ENCODE results near the gene AGBL4. TPM values are rescaled to one million over a fixed set of nuclear protein-coding genes. Genes with fewer than 3 reads are reported as not detected.

AGBL4 gene
- total RNA-seq, 1 experiment from 2014 or later: not detected

- H3K9me3 ChIP-seq (ENCODE audit: control insufficient read depth in 1 of 2, insufficient read depth in 1 of 2, low read depth in 1 of 2, low read length in 2 of 2): no peaks in the 10 kb centered on the region
- ChIA-PET RAD21 (ENCODE audit: low non-redundant PET in 1 of 2, low total read pairs in 2 of 2, uncharacterized antibody in 2 of 2, unreplicated experiment in 2 of 2) (no interaction called here), CTCF (interaction anchor here (0.6 to 2.3 kb wide), 7 partner anchors 26 to 1760 kb away, joined by 3 to 21 read pairs (median 4); no protein-coding TSS in a partner anchor), POLR2A (no interaction called here)
- H3K9me2 ChIP-seq (ENCODE audit: insufficient read depth): no peaks in the 10 kb centered on the region
- no peaks in the 10 kb centered on the region for H3K4me1 ChIP-seq (ENCODE audit: control insufficient read depth in 1 of 2, insufficient read depth in 2 of 2, low read length in 2 of 2)
- H3K27ac ChIP-seq (ENCODE audit: low read depth, low read length): no peak overlapping the region
- peaks cover 40% of the 10 kb centered on the region for H3K27me3 ChIP-seq (ENCODE audit: insufficient read depth, low read length)
- no peaks in the 10 kb centered on the region for H3K79me2 ChIP-seq (ENCODE audit: insufficient read depth, low read length)
- ATAC-seq (peak; percentile 96), DNase-seq (ENCODE audit: low read depth, low spot score) (peak; percentile 35)
- no peak overlapping the region for H3K4me2 ChIP-seq (ENCODE audit: low read length)
- H3K36me3 ChIP-seq (ENCODE audit: control insufficient read depth in 1 of 2, insufficient read depth in 2 of 2, low read length in 2 of 2): no peaks in the 10 kb centered on the region
- BruUV-seq (replicated peaks): no TSS peak
- TF ChIP-seq EZH2 (IDR thresholded peaks at IDR 0.05): no peak
- TF ChIP-seq RAD21 (IDR thresholded peaks at IDR 0.05; ENCODE audit: low read depth): peak; percentile 73
- TF ChIP-seq ZNF274 (IDR thresholded peaks at IDR 0.05; ENCODE audit: low read depth, low read length): no peak
- no peak for TF ChIP-seq POLR2A (IDR thresholded peaks at IDR 0.05; ENCODE audit: borderline replicate concordance, extremely low read depth, insufficient read depth, insufficient read length)
- TF ChIP-seq YY1 (IDR thresholded peaks at IDR 0.05; ENCODE audit: extremely low read depth, insufficient replicate concordance, low read depth, low read length): no peak
- no peak for TF ChIP-seq POLR2AphosphoS5 (IDR thresholded peaks at IDR 0.05; ENCODE audit: low read depth, low read length)
- TF ChIP-seq JUND (IDR thresholded peaks at IDR 0.05): no peak
- no peak for TF ChIP-seq SIN3A (IDR thresholded peaks at IDR 0.05; ENCODE audit: low read depth)
- peak; percentile 52 to 74 (median 68) for TF ChIP-seq CTCF (IDR thresholded peaks at IDR 0.05 in 2 of 3, conservative IDR thresholded peaks at IDR 0.05 in 1 of 3; ENCODE audit: borderline replicate concordance in 1 of 3, insufficient read depth in 1 of 3, low read depth in 2 of 3, low read length in 2 of 3)
- no peak overlapping the region for H2AFZ ChIP-seq (ENCODE audit: low read depth, low read length, poor library complexity, severe bottlenecking)
- H3K4me3 ChIP-seq (replicated peaks in 1 of 2; ENCODE audit: low read depth in 1 of 2, low read length in 2 of 2): no peak overlapping the region
- intact Hi-C loops (cut with micrococcal nuclease): loop anchor here (1.0 to 5.0 kb wide), 5 partner anchors 110 to 1776 kb away; no protein-coding TSS in a partner anchor
- H3K9ac ChIP-seq (ENCODE audit: low read length): no peak overlapping the region
- H4K20me1 ChIP-seq (ENCODE audit: insufficient read depth): no peaks in the 10 kb centered on the region
Observed at GRCh38 chr1:48572646-48573258, 1451.0 kb downstream of the AGBL4 start.

Measured in HCT116 (cell line).